CD4-positive, alpha-beta T cell treated with Interleukin-10 for 1 hour (primary cell): ENCODE measurements around the gene SGK1.

Source experiments
- DNase-seq: peaks from one replicate; pipeline ENCODE4 v3.0.0-alpha.2; 2020

The SGK1 gene

DNA sequence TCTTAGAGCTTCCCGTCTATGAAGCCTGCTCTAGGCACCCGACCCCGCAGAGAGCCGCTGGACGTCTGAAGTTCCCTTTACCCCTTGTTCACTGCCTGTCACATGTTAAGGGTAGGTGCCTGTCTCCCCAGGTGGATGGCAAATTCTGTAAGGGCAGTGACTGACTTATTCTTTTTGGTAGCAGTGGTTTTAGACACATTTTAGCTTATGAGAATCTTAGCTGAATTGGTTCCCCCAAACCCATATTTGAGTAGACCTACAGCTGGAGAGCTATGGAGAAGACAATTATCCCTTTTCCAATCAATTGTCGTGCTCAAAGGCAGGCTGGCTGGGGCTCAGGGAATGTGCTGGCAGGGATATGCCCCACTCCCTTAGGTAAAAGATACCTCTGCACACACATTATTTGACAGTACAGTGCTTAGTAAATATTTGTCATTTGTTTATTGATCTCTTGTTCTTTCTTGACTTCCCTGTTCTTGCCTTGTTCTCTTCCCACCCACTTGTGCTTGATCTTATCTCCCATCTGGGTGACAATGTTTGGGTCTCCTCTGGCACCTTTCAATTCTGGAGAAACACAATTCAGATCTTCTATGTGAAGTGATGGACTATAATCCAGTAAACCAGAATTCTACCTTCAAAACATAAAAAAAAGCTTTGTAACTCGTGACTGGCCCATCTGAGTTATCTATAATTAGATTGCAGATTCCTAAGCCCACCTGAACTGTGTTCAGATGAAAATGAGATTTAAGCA, 151.2 kb downstream of the SGK1 start:
- no peak for DNase-seq

GRCh38 chr6:134165561-134166201, 152.2 kb downstream of the SGK1 start:
- DNase-seq = no peak

- DNase-seq = no peak
These were observed 153.6 kb downstream of the SGK1 start for GRCh38 chr6:134164300-134164699.

DNA sequence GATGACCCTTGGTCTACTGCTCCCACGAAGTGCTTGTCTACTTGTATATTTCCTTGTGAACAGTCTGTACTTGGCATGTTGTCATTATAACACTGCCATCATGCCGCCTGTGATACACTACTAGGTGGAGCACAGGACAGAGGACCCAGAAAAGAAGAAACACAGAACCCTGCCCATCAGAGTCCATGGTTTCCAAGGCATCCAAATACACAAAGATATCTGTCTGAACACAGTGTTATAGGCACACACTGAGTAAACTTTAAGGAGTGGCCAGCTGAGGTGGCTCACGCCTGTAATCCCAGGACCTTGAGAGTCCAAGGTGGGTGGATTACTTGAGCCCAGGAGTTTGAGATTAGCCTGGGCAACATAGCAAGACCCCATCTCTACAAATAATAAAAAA, 155.0 kb downstream of the SGK1 start:
- DNase-seq = no peak

- no peak for DNase-seq
These were observed 156.9 kb downstream of the SGK1 start for GRCh38 chr6:134161041-134161440.

GRCh38 chr6:134152767-134153485, 165.0 kb downstream of the SGK1 start:
- no peak for DNase-seq

- no peak for DNase-seq
These were observed 169.3 kb downstream of the SGK1 start for GRCh38 chr6:134148566-134148965.

DNA sequence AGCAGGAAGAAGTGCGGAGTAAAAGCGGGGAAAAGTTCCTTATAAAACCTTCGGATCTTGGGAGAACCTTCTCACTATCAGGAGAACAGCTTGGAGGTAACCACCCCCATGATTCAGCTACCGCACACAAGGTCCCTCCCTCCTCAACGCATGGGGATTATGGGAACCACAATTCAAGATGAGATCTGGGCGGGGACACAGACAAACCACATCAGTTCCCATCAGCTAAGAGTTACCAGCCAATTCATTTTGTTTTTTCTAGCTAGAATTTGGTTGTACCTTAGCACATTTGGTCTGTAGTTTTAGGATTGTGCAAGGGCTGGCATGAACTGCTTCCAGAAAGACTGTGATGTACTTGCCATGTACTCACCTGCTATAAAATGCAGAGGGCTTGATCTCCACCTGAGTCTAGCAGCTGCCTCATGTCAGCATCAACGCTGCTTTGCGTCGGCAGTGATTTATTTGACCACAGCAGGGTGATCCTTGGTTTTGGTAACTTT, 170.8 kb downstream of the SGK1 start:
- no peak for DNase-seq

DNA sequence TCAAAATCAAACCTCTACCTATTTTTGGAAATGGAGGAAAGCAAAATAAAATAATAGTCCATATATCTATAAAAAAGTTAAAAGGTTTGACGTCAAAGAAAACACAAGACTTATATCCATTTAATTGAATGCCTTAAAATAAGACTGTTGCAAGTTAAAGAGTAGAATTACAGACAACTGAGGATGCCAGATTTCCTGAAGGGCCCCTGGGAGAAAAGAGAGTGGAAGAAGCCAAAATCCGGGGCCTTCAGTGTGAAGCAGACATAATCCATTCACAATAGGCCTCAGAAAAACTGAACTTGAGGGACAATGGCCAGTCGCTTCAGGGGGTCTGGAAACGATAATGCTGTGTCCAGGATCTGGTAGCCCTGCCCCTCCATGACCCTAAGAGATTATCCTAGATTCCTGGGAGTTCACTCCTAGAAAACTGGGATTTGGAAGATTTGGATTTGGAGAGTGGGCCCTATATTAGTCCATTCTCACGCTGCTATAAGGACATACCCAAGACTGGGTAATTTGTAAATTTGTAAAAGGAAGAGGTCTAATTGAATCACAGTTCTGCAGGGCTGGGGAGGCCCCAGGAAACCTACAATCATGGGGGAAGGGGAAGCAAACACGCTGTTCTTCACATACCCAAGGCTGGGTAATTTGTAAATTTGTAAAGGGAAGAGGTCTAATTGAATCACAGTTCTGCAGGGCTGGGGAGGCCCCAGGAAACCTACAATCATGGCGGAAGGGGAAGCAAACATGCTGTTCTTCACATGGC, 171.5 kb downstream of the SGK1 start:
- no peak for DNase-seq

DNA sequence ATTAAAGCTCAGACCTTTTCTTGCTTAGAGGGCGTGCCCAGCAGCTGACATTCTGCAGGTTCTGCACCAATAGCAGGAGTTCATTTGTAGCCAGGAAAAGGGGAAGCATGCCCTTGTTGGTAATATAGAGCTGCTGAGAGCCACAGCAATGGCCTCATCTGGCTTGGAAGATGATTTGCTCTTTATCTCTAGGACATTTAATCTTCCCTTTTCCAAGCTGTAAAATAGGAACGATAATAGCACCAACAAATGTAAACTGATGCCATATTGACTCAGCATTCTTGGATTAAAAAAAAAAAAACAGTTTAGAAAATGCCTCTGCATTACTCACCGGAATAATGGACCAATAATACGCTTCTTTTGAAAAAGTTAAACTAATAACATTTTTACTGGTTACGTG, 172.1 kb downstream of the SGK1 start:
- DNase-seq = no peak

DNA sequence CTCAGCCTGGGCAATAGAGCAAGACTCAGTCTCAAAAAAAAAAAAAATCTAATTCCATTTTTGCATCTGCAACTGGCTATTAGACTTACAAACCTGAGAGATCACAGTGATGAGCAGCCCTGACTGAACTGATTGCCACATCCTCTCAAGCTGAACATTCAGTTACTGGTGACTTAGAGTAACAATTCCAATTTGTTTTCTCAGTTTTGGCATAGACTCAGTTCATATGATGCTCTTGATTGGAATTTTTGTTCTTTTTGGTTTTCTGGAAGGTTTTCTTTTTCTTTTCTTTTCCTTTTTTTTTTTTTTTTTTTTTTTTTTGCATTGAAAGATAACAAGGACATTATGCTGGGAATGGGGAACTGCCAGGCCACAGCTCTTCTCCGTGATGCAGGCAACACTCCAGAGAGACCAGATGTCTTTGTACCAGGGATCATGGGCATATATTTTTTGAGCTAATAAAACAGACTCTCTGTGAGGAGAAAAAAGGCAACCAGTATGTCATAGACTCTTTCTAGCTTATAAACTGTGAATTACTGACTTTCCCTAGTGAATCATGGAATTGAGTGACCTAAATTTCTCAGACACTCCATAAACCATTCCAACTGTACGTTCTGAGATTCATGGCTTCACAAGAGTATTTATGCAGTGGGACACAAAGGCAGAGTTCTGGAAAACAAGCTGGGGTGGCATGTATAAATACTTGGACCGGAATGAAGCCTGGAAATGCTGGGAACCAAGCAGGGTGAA, 179.5 kb downstream of the SGK1 start:
- DNase-seq = no peak

DNA sequence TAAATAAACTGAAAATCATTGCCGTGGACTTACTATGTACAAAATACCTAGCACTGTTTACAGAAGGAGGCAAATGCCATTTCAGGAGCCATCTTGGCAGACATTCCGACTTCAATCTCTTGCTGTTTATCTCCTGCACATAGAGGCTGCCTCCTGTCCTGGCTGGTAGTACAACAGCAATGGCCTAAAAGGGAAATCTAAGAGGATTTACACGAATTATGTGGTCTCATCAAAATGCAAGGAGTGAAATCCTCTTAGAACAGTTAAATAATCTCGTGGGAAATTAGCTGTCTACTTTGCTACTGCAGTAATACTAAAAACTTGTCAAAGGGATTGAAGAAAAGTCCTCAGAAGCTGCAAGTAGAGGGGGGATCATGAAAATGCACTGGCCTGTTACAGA, 183.3 kb downstream of the SGK1 start:
- DNase-seq = no peak

- DNase-seq = no peak
These were observed 185.3 kb downstream of the SGK1 start for GRCh38 chr6:134132494-134133141.

- no peak for DNase-seq
These were observed 186.3 kb downstream of the SGK1 start for GRCh38 chr6:134131530-134132139.

GRCh38 chr6:134128146-134128545, 189.8 kb downstream of the SGK1 start:
- DNase-seq = no peak

GRCh38 chr6:134123666-134124208, 194.2 kb downstream of the SGK1 start:
- peak; percentile 57 for DNase-seq

- DNase-seq = no peak
These were observed 195.1 kb downstream of the SGK1 start for GRCh38 chr6:134122775-134123174.

DNA sequence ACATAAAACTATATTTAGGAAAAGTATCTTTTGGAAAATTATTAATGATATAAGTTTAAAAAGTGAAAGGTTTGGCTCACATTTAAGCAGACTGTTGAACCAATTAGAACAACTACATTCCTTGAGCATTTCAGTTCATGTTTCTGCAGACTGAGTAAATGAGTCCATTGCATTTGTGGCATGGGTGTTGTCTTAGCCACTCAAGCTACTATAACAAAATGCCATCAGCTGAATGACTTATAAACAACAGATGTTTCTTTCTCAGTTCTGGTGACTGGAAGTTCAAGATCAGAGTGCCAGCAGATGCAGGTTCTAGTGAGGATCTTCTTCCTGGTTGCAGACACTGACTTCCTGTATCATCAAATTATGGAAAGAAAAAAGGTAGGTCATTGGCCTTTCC, 198.4 kb downstream of the SGK1 start:
- no peak for DNase-seq
